GM23338 (cell line): ENCODE measurements around the gene DAD1. TPM values are rescaled to one million over a fixed set of nuclear protein-coding genes. Genes with fewer than 3 reads are reported as not detected.

Experiments used
- ATAC-seq: fragments of 200-7000 bp; cut with Tn5 transposase; 3 replicates; pipeline ENCODE4 v1.9.1; 2020
- DNase-seq: peaks from one replicate; pipeline ENCODE4 v3.0.0-alpha.2; 2015; ENCODE audit warnings: low spot score
- H2AFZ ChIP-seq: fragments of 200-600 bp; sonication (generic); 2 replicates; pipeline ENCODE4 v1.8.0; 2016; ENCODE audit warnings: antibody characterized with exemption, mild to moderate bottlenecking, moderate library complexity
- H3F3A ChIP-seq: fragments of 200-600 bp; sonication (generic); replicated peaks from 2 replicates; pipeline ENCODE4 v1.8.0; 2017; ENCODE audit warnings: antibody characterized with exemption, mixed run types, low read depth
- H3K27ac ChIP-seq: fragments of 200-600 bp; sonication (generic); 2 replicates; pipeline ENCODE4 v1.6.1; 2016; ENCODE audit warnings: low read depth
- H3K27me3 ChIP-seq: fragments of 200-600 bp; sonication (generic); 2 replicates; pipeline ENCODE4 v1.8.0; 2016; ENCODE audit warnings: mild to moderate bottlenecking, mixed run types, moderate library complexity; ENCODE audit not compliant: insufficient read depth
- H3K36me3 ChIP-seq: fragments of 200-600 bp; sonication (generic); 2 replicates; pipeline ENCODE4 v1.8.0; 2016; ENCODE audit warnings: mild to moderate bottlenecking; ENCODE audit not compliant: insufficient read depth
- H3K4me1 ChIP-seq: fragments of 200-600 bp; sonication (generic); 2 replicates; pipeline ENCODE4 v1.8.0; 2016; ENCODE audit warnings: mild to moderate bottlenecking, moderate library complexity; ENCODE audit not compliant: insufficient read depth
- H3K4me2 ChIP-seq: fragments of 200-600 bp; sonication (generic); 2 replicates; pipeline ENCODE4 v1.7.1; 2017; ENCODE audit warnings: mixed run types
- H3K4me3 ChIP-seq: fragments of 200-600 bp; sonication (generic); 2 replicates; pipeline ENCODE4 v1.6.1; 2016; ENCODE audit warnings: mixed run types
- H3K79me2 ChIP-seq: fragments of 200-600 bp; sonication (generic); replicated peaks from 2 replicates; pipeline ENCODE4 v1.8.0; 2017; ENCODE audit warnings: mild to moderate bottlenecking; ENCODE audit not compliant: insufficient read depth
- H3K9me2 ChIP-seq: fragments of 200-600 bp; sonication (generic); 2 replicates; pipeline ENCODE4 v1.8.0; 2017; ENCODE audit not compliant: insufficient read depth
- H4K20me1 ChIP-seq: fragments of 200-600 bp; sonication (generic); replicated peaks from 2 replicates; pipeline ENCODE4 v1.8.0; 2017; ENCODE audit warnings: mild to moderate bottlenecking; ENCODE audit not compliant: insufficient read depth
- H3K27ac Mint-ChIP-seq: 2 replicates; pipeline ENCODE4 v1.8.0; 2020; ENCODE audit warnings: inconsistent platforms, mild to moderate bottlenecking, moderate library complexity, mixed read lengths
- H3K27me3 Mint-ChIP-seq: 3 replicates; pipeline ENCODE4 v1.8.0; 2022; ENCODE audit warnings: low read depth, mild to moderate bottlenecking, moderate library complexity, mixed read lengths, inconsistent platforms; ENCODE audit not compliant: insufficient read depth, poor library complexity
- H3K36me3 Mint-ChIP-seq: 3 replicates; pipeline ENCODE4 v1.8.0; 2021; ENCODE audit warnings: low read depth, mild to moderate bottlenecking, inconsistent platforms, moderate library complexity, mixed read lengths
- H3K4me1 Mint-ChIP-seq: 3 replicates; pipeline ENCODE4 v1.8.0; 2020; ENCODE audit warnings: mild to moderate bottlenecking, inconsistent platforms, mixed read lengths
- H3K4me3 Mint-ChIP-seq: 3 replicates; pipeline ENCODE4 v1.8.0; 2021; ENCODE audit warnings: moderate library complexity, mild to moderate bottlenecking, inconsistent platforms, mixed read lengths
- H3K9me3 Mint-ChIP-seq: 3 replicates; pipeline ENCODE4 v1.8.0; 2020; ENCODE audit warnings: moderate library complexity, mild to moderate bottlenecking, inconsistent platforms, mixed read lengths
- CREB1 ChIP-seq: fragments of 250-450 bp; sonication (Bioruptor Pico); IDR thresholded peaks from 2 replicates; pipeline ENCODE4 v1.5.0; 2020; ENCODE audit warnings: low read depth, mild to moderate bottlenecking, moderate library complexity
- ETS1 ChIP-seq: IDR thresholded peaks from 2 replicates; pipeline ENCODE4 v1.6.1; 2016; ENCODE audit warnings: antibody characterized with exemption
- EZH2 ChIP-seq: fragments of 200-600 bp; sonication (generic); IDR thresholded peaks from one replicate; pipeline ENCODE4 v1.8.0; 2017; ENCODE audit warnings: antibody characterized with exemption, mild to moderate bottlenecking, low read depth; ENCODE audit not compliant: unreplicated experiment
- EZH2phosphoT487 ChIP-seq: fragments of 200-600 bp; sonication (generic); IDR thresholded peaks from one replicate; pipeline ENCODE4 v1.8.1; 2018; ENCODE audit warnings: antibody characterized with exemption; ENCODE audit not compliant: unreplicated experiment
- JUNB ChIP-seq: IDR thresholded peaks from one replicate; pipeline ENCODE4 v1.6.1; 2016; ENCODE audit warnings: antibody characterized with exemption; ENCODE audit not compliant: unreplicated experiment
- NANOG ChIP-seq: IDR thresholded peaks from 2 replicates; pipeline ENCODE4 v1.6.1; 2016; ENCODE audit warnings: antibody characterized with exemption, borderline replicate concordance
- POLR2AphosphoS5 ChIP-seq: IDR thresholded peaks from 2 replicates; pipeline ENCODE4 v1.6.1; 2016; ENCODE audit warnings: antibody characterized with exemption, low read depth
- REST ChIP-seq: IDR thresholded peaks from one replicate; pipeline ENCODE4 v1.6.1; 2018; ENCODE audit warnings: antibody characterized with exemption; ENCODE audit not compliant: unreplicated experiment
- STAT1 ChIP-seq: IDR thresholded peaks from one replicate; pipeline ENCODE4 v1.6.1; 2016; ENCODE audit warnings: antibody characterized with exemption; ENCODE audit not compliant: unreplicated experiment
- ZNF114 ChIP-seq: fragments of 250-450 bp; sonication (Bioruptor Pico); IDR thresholded peaks from 2 replicates; pipeline ENCODE4 v1.5.0; 2020; ENCODE audit warnings: mild to moderate bottlenecking, moderate library complexity
- ZNF331 ChIP-seq: fragments of 250-450 bp; sonication (Bioruptor Pico); IDR thresholded peaks from 2 replicates; pipeline ENCODE4 v1.5.0; 2020; ENCODE audit warnings: low read depth, mild to moderate bottlenecking, moderate library complexity
- ZNF462 ChIP-seq: fragments of 250-450 bp; sonication (Bioruptor Pico); IDR thresholded peaks from 2 replicates; pipeline ENCODE4 v1.5.0; 2020; ENCODE audit warnings: mild to moderate bottlenecking, moderate library complexity
- polyA plus RNA-seq: library from polyadenylated mRNA; unstranded; fragments of >200 nt; fragmentation: Nextera tagmentation; extraction: Ambion mirVana; gene quantifications from 2 replicates; pipeline ENCODE4 v1.2.1, GENCODE V29; 2016
- total RNA-seq: library from RNA; depleted of rRNA; stranded (reverse); fragments of >200 nt; shearing (Covaris generic); gene quantifications from 2 replicates; pipeline ENCODE4 v1.2.3, GENCODE V29; 2014
- TF ChIP-seq, protein P1 (sequence below), 2 experiments: fragments of 200-600 bp in 1 of 2; sonication (generic) in 1 of 2; conservative IDR thresholded peaks; 2 replicates each; pipeline versions ENCODE4 v1.5.1 to v1.6.1; 2016 to 2017; ENCODE audit warnings: antibody characterized with exemption in 2 of 2, low read depth in 2 of 2, mild to moderate bottlenecking in 2 of 2, moderate library complexity in 1 of 2

DAD1 gene
- total and polyA plus RNA-seq, 2 experiments from 2014 or later, result 180 to 252 TPM

GRCh38 chr14:22526744-22527143 lies 62.3 kb downstream of the DAD1 start:
- TF ChIP-seq ZNF114 (CRISPR knock-in tag), result no peak
- TF ChIP-seq EZH2, result no peak
- TF ChIP-seq, protein P1, sequence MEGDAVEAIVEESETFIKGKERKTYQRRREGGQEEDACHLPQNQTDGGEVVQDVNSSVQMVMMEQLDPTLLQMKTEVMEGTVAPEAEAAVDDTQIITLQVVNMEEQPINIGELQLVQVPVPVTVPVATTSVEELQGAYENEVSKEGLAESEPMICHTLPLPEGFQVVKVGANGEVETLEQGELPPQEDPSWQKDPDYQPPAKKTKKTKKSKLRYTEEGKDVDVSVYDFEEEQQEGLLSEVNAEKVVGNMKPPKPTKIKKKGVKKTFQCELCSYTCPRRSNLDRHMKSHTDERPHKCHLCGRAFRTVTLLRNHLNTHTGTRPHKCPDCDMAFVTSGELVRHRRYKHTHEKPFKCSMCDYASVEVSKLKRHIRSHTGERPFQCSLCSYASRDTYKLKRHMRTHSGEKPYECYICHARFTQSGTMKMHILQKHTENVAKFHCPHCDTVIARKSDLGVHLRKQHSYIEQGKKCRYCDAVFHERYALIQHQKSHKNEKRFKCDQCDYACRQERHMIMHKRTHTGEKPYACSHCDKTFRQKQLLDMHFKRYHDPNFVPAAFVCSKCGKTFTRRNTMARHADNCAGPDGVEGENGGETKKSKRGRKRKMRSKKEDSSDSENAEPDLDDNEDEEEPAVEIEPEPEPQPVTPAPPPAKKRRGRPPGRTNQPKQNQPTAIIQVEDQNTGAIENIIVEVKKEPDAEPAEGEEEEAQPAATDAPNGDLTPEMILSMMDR (conservative IDR thresholded peaks at IDR 0.05; ENCODE audit: low read depth in 2 of 2), result no peak
- no peak for TF ChIP-seq REST
- TF ChIP-seq POLR2AphosphoS5, result no peak
- no peak for TF ChIP-seq EZH2phosphoT487
- TF ChIP-seq CREB1 (CRISPR knock-in tag), result no peak
- TF ChIP-seq NANOG, result no peak
- TF ChIP-seq JUNB, result no peak
- no peak for TF ChIP-seq STAT1
- no peak for TF ChIP-seq ZNF462
- TF ChIP-seq ZNF331 (CRISPR knock-in tag), result no peak
- no peak for TF ChIP-seq ETS1
- no peak overlapping the region for H3K4me3 Mint-ChIP-seq
- H3K4me1 Mint-ChIP-seq, result no peaks in the 10 kb centered on the region
- ATAC-seq (no peak), DNase-seq (no peak)
- Histone ChIP-seq H3K4me1 (no peaks in the 10 kb centered on the region), H3K79me2 (no peaks in the 10 kb centered on the region), H3K27me3 (no peaks in the 10 kb centered on the region), H3K27ac (no peak overlapping the region), H3K4me3 (no peak overlapping the region), H3K9me2 (no peaks in the 10 kb centered on the region), H3K4me2 (no peak overlapping the region), H3K36me3 (no peaks in the 10 kb centered on the region; the same call in 1 of the 2 replicates), H2AFZ (no peak overlapping the region), H3F3A (no peaks in the 10 kb centered on the region), H4K20me1 (no peaks in the 10 kb centered on the region)
- no peak overlapping the region for H3K27ac Mint-ChIP-seq
- no peaks in the 10 kb centered on the region for H3K36me3 Mint-ChIP-seq
- no peaks in the 10 kb centered on the region for H3K9me3 Mint-ChIP-seq
- peaks cover 2% of the 10 kb centered on the region for H3K27me3 Mint-ChIP-seq
